Naive B cell (primary cell): ENCODE data around the gene CNTNAP1. TPM values are rescaled to one million over a fixed set of nuclear protein-coding genes. Genes with fewer than 3 reads are reported as not detected.

Experiments used
- ATAC-seq, 2 donors: fragments of 150-1000 bp; cut with Tn5 transposase; 2 replicates each; pipeline ENCODE4 v1.10.0; 2021; ENCODE audit warnings: low read depth in 2 of 2, mild to moderate bottlenecking in 2 of 2, moderate library complexity in 2 of 2
- DNase-seq: peaks from one replicate; pipeline ENCODE4 v3.0.0; 2022
- H3K27ac Mint-ChIP-seq, 6 donors: one replicate each; pipeline ENCODE4 v1.8.0; 2020 to 2022; ENCODE audit warnings: mild to moderate bottlenecking in 6 of 6, mixed read lengths in 6 of 6, moderate library complexity in 5 of 6, inconsistent platforms in 2 of 6
- H3K27me3 Mint-ChIP-seq, 3 donors: one replicate each; pipeline ENCODE4 v1.8.0; 2021 to 2022; ENCODE audit warnings: mixed read lengths in 3 of 3, mild to moderate bottlenecking in 1 of 3
- H3K36me3 Mint-ChIP-seq, 2 donors: one replicate each; pipeline ENCODE4 v1.8.0; 2020 to 2022; ENCODE audit warnings: mixed read lengths in 2 of 2, inconsistent platforms in 1 of 2, mild to moderate bottlenecking in 1 of 2
- H3K4me1 Mint-ChIP-seq, 3 donors: one replicate each; pipeline ENCODE4 v1.8.0; 2020 to 2022; ENCODE audit warnings: mixed read lengths in 3 of 3, inconsistent platforms in 1 of 3, mild to moderate bottlenecking in 1 of 3, moderate library complexity in 1 of 3
- H3K4me3 Mint-ChIP-seq, 8 donors: one replicate each; pipeline ENCODE4 v1.8.0; 2020 to 2022; ENCODE audit warnings: mild to moderate bottlenecking in 8 of 8, mixed read lengths in 8 of 8, moderate library complexity in 8 of 8, inconsistent platforms in 2 of 8
- H3K9me3 Mint-ChIP-seq, 7 donors: one replicate each; pipeline ENCODE4 v1.8.0; 2020 to 2022; ENCODE audit warnings: mixed read lengths in 7 of 7, mild to moderate bottlenecking in 5 of 7, inconsistent platforms in 2 of 7, moderate library complexity in 1 of 7
- polyA plus RNA-seq, 6 donors: library from polyadenylated mRNA; unstranded; fragments of 300-500 nt; fragmentation: Illumina TruSeq; gene quantifications; one replicate each; pipeline ENCODE4 v1.2.3, GENCODE V29; 2021; ENCODE audit warnings: low read depth in 6 of 6

CNTNAP1 gene
- polyA plus RNA-seq, 6 donors from 2014 or later, result 0.19 to 1.00 (median 0.39) TPM; not detected in 1

DNA sequence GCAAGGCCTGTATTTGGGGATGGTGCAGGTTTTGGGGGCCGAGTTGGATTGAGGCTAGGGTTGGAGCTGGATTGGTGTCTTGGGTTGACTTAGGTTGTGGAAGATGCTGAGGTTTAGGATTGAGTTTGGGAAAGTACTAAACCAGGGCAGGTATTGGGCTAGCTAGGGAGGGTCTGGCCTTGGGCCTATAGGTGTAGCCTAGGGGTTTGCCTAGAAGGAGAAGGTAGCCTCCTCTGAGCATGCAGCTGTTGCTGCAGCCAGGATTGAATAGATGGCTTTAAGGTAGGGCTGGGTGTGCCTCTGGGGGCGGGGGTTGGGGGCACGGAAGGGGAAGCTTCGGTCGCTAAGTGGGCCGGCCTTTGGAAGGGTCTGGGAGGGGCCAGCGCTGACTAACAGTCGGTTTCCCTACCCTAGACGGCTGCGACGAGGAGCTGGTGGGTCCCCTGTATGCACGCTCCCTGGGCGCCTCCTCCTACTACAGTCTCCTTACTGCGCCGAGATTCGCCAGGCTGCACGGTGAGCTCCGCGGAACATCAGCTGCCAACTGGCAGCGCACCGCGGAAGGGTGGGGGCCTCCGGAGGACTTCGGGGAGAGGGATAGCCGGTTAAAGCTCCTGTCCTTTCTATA is 1.2 kb downstream of the CNTNAP1 start:
- DNase-seq (no peak), ATAC-seq (peak; percentile 8 to 10)
- Mint-ChIP-seq H3K27ac (peak overlapping the region in 3 of 6 donors; percentile 39 to 54 (median 52)), H3K27me3 (peaks cover 14 to 48% (median 29%) of the 10 kb centered on the region in 3 donors), H3K4me3 (peak overlapping the region; percentile 35 to 84 (median 72)), H3K4me1 (peaks cover 42 to 47% (median 47%) of the 10 kb centered on the region in 3 donors), H3K9me3 (peaks cover 0 to 2% (median 0%) of the 10 kb centered on the region in 7 donors), H3K36me3 (no peaks in the 10 kb centered on the region)

DNA sequence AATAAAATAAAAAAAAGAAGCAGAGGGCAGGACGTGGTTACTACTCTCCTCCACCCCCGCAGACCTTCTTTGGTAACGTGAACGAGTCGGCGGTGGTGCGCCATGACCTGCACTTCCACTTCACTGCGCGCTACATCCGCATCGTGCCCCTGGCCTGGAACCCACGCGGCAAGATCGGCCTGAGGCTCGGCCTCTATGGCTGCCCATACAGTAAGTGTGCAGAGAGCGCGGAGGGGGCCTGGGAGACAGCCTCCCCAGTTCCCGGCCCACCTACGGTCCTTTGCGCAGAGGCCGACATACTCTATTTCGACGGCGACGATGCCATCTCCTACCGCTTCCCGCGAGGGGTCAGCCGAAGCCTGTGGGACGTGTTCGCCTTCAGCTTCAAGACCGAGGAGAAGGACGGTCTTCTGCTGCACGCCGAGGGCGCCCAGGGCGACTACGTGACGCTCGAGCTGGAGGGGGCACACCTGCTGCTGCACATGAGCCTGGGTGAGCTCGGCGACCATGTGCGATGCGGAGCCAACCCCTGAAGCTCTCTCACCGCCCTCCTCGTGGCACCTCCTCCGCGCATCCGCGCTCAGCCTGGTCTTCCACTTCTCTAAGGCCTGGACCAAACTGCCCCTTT is 2.7 kb downstream of the CNTNAP1 start:
- no peak for ATAC-seq
- H3K27ac Mint-ChIP-seq, result no peak overlapping the region
- peaks cover 34 to 35% (median 34%) of the 10 kb centered on the region in 3 donors for H3K4me1 Mint-ChIP-seq
- H3K9me3 Mint-ChIP-seq, result no peaks in the 10 kb centered on the region
- peaks cover 10 to 44% (median 29%) of the 10 kb centered on the region in 3 donors for H3K27me3 Mint-ChIP-seq
- DNase-seq, result no peak
- H3K36me3 Mint-ChIP-seq, result no peaks in the 10 kb centered on the region
- H3K4me3 Mint-ChIP-seq, result peak overlapping the region in 1 of 8 donors; percentile 52

DNA sequence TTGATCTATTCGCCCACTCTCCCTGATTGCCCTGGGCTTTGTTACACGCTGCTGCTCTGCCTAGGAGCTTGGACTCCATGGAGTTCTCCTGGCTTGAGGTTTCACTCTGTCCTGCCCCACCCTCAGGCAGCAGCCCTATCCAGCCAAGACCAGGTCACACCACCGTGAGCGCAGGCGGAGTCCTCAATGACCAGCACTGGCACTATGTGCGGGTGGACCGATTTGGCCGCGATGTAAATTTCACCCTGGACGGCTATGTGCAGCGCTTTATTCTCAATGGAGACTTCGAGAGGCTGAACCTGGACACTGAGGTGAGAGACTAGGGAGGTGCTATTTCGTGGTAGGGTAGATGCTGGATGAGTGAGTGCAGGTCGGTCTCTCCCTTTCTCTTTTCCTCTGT is 3.5 kb downstream of the CNTNAP1 start:
- no peaks in the 10 kb centered on the region for H3K9me3 Mint-ChIP-seq
- peaks cover 29 to 30% (median 30%) of the 10 kb centered on the region in 3 donors for H3K4me1 Mint-ChIP-seq
- H3K27me3 Mint-ChIP-seq, result peaks cover 10 to 37% (median 22%) of the 10 kb centered on the region in 3 donors
- ATAC-seq, result no peak
- H3K27ac Mint-ChIP-seq, result peak overlapping the region in 1 of 6 donors; percentile 47
- no peak for DNase-seq
- no peaks in the 10 kb centered on the region for H3K36me3 Mint-ChIP-seq
- peak overlapping the region in 3 of 8 donors; percentile 16 to 52 (median 42) for H3K4me3 Mint-ChIP-seq

DNA sequence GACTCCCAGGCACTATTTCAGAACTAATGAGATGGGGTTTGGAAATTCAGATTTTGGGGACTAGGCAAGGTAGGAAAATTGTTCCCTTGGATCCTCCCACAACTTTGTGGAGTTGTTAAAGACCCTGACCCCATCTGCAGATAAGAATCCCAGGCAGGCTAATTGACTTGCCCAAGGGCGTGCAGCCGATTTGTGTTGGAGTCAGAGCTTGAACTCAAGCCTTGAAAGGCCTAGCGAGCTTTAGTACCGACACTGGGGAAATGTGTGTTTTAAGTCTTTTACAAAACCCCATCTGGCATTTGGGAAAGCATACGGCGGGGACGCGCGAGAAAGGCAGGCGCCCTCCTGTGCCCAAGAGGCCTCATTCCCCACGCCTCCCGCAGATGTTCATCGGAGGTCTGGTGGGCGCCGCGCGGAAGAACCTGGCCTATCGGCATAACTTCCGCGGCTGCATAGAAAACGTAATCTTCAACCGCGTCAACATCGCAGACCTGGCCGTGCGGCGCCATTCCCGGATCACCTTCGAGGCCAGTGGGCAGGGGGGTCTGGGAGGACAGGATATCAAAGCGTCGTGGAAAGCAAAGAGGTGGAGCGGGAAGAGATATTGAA is 4.3 kb downstream of the CNTNAP1 start:
- Mint-ChIP-seq H3K4me1 (peaks cover 23 to 26% (median 23%) of the 10 kb centered on the region in 3 donors), H3K27me3 (peaks cover 6 to 30% (median 14%) of the 10 kb centered on the region in 3 donors), H3K36me3 (no peaks in the 10 kb centered on the region), H3K27ac (no peak overlapping the region), H3K9me3 (no peaks in the 10 kb centered on the region), H3K4me3 (no peak overlapping the region)
- no peak for DNase-seq
- ATAC-seq, result no peak

DNA sequence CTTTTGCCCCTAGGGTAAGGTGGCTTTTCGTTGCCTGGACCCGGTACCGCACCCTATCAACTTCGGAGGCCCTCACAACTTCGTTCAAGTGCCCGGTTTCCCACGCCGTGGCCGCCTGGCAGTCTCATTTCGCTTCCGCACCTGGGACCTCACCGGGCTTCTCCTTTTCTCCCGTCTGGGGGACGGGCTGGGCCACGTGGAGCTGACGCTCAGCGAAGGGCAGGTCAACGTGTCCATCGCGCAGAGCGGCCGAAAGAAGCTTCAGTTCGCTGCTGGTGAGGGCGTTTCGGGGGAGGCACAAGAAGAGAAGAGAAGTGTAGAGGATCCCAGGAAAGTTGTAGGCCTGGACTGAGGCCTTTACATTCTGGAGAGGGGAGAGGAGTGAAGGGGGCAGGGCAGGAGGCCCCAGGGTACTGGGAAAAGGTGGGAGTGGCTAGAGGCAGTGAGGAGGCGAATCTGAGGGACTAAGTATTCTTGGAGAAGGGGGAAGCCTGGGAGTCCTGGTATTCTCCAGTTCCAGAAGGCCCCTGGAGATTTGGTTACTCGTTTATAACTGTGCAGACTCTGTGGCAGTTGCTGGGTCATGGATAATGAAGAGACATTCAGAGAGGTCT is 5.5 kb downstream of the CNTNAP1 start:
- Mint-ChIP-seq H3K27me3 (peaks cover 0 to 18% (median 3%) of the 10 kb centered on the region in 3 donors), H3K9me3 (no peaks in the 10 kb centered on the region), H3K4me1 (peaks cover 11 to 14% (median 11%) of the 10 kb centered on the region in 3 donors), H3K36me3 (no peaks in the 10 kb centered on the region), H3K4me3 (no peak overlapping the region), H3K27ac (no peak overlapping the region)
- DNase-seq, result no peak
- ATAC-seq, result no peak

DNA sequence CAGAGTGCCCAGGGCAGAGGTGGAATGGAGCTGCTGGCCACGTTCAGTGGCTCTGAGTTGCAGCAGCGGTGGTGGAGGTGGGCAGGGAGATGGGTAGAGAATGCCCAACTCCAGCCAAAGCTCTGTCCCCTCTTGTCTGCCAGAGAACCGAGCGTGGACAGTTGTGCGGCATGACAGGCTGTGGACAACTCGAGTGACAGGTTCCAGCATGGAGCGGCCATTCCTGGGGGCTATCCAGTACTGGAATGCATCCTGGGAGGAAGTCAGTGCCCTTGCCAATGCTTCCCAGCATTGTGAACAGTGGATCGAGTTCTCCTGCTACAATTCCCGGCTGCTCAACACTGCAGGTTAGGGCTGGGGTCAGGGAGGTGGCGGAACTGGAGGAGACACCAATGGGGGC is 8.3 kb downstream of the CNTNAP1 start:
- no peaks in the 10 kb centered on the region for H3K36me3 Mint-ChIP-seq
- no peak for DNase-seq
- ATAC-seq, result no peak
- no peak overlapping the region for H3K4me3 Mint-ChIP-seq
- no peaks in the 10 kb centered on the region for H3K9me3 Mint-ChIP-seq
- H3K4me1 Mint-ChIP-seq, result peaks cover 0 to 7% (median 0%) of the 10 kb centered on the region in 3 donors
- no peak overlapping the region for H3K27ac Mint-ChIP-seq
- peaks cover 0 to 2% (median 0%) of the 10 kb centered on the region in 3 donors for H3K27me3 Mint-ChIP-seq

DNA sequence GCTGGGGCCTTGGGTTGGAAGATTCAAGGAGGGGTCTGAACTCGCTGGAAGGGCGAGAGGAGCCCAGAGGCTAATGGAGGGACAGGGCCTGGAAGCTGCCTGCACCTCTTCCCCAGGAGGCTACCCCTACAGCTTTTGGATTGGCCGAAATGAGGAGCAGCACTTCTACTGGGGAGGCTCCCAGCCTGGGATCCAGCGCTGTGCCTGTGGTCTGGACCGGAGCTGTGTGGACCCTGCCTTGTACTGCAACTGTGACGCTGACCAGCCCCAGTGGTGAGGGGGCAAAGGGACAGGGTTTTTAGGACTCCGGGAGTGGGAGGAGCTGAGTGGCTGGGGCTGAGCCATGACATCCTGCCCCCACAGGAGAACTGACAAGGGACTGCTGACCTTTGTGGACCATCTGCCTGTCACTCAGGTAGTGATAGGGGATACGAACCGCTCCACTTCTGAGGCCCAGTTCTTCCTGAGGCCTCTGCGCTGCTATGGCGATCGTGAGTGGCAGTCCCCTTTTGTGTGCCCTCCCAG is 8.8 kb downstream of the CNTNAP1 start:
- Mint-ChIP-seq H3K4me1 (peaks cover 0 to 7% (median 0%) of the 10 kb centered on the region in 3 donors), H3K27me3 (no peaks in the 10 kb centered on the region), H3K9me3 (no peaks in the 10 kb centered on the region), H3K4me3 (no peak overlapping the region), H3K36me3 (no peaks in the 10 kb centered on the region), H3K27ac (no peak overlapping the region)
- ATAC-seq (no peak), DNase-seq (no peak)

DNA sequence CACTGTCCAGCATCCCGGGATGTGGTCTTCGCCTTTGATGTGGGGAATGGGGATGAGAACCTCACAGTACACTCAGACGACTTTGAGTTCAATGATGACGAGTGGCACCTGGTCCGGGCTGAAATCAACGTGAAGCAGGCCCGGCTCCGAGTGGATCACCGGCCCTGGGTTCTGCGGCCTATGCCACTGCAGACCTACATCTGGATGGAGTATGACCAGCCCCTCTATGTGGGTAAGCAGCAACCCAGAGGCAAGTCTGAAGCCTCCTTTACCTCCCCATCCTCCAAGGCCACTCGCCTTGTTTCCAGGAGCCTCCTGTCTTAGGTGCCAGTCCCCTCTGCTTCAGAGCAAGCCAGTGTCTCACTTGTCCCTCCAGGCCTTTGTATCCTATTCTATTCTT is 10.2 kb downstream of the CNTNAP1 start:
- H3K27ac Mint-ChIP-seq, result peak overlapping the region in 1 of 6 donors; percentile 23
- no peaks in the 10 kb centered on the region for H3K27me3 Mint-ChIP-seq
- H3K36me3 Mint-ChIP-seq, result no peaks in the 10 kb centered on the region
- DNase-seq (no peak), ATAC-seq (no peak)
- no peaks in the 10 kb centered on the region for H3K9me3 Mint-ChIP-seq
- peaks cover 0 to 7% (median 0%) of the 10 kb centered on the region in 3 donors for H3K4me1 Mint-ChIP-seq
- H3K4me3 Mint-ChIP-seq, result no peak overlapping the region

DNA sequence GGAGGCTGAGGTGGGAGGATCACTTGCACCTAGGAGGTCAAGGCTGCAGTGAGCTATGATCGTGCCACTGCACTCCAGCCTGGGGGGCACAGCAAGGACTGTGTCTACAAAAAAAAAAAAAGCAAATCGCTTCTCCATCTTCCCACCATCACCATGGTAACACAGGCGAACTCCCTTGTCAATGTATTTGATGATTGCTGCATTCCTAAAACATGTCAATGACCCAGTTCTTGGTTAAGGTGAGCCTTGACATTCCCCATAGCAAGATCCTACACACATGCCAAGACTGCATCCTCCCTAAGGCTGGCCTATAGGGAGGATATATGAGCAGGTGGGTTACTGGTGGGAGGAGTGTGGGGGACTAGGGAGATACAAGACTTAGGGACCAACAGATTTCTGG is 12.2 kb downstream of the CNTNAP1 start:
- ATAC-seq (no peak), DNase-seq (no peak)
- H3K4me1 Mint-ChIP-seq, result no peaks in the 10 kb centered on the region
- H3K36me3 Mint-ChIP-seq, result no peaks in the 10 kb centered on the region
- H3K9me3 Mint-ChIP-seq, result no peaks in the 10 kb centered on the region
- H3K27ac Mint-ChIP-seq, result no peak overlapping the region
- H3K4me3 Mint-ChIP-seq, result no peak overlapping the region
- H3K27me3 Mint-ChIP-seq, result no peaks in the 10 kb centered on the region

DNA sequence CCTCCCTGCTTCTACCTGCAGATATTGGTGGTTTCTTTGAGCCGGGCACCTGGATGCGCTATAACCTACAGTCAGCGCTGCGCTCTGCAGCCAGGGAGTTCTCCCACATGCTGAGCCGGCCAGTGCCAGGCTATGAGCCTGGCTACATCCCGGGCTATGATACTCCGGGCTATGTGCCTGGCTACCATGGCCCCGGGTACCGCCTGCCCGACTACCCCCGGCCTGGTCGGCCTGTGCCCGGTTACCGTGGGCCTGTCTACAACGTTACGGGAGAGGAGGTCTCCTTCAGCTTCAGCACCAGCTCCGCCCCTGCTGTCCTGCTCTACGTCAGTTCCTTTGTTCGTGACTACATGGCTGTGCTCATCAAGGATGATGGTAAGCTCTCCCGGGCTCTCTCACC is 13.2 kb downstream of the CNTNAP1 start:
- H3K9me3 Mint-ChIP-seq, result no peaks in the 10 kb centered on the region
- no peak overlapping the region for H3K27ac Mint-ChIP-seq
- H3K4me3 Mint-ChIP-seq, result no peak overlapping the region
- ATAC-seq (no peak), DNase-seq (no peak)
- peaks cover 0 to 1% of the 10 kb centered on the region in 2 donors for H3K36me3 Mint-ChIP-seq
- H3K27me3 Mint-ChIP-seq, result no peaks in the 10 kb centered on the region
- H3K4me1 Mint-ChIP-seq, result no peaks in the 10 kb centered on the region

DNA sequence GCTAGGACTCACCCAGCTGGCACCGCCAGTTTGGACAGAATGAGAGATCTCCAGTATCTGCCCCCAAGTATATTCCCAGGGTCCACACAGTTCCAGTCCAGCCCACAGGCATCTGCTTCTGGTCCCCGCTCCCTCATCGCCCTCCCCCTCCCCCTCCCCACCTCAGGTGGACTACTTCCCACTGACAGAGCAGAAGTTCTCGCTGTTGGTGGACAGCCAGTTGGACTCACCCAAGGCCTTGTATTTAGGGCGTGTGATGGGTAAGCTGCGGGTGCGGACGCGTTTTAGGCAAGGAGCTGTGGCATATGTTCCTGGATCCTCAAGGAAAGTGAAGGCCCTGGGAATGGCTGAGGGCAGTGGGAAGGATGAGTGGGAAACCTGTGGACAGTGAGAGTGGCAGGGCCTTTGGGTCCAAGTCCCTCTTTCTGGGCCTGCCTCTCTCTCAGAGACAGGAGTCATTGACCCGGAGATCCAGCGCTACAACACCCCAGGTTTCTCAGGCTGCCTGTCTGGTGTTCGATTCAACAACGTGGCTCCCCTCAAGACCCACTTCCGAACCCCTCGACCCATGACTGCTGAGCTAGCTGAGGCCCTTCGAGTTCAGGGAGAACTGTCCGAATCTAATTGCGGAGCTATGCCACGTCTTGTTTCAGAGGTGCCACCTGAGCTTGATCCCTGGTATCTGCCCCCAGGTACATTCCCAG is 14.9 kb downstream of the CNTNAP1 start:
- Mint-ChIP-seq H3K4me1 (peaks cover 0 to 10% (median 2%) of the 10 kb centered on the region in 3 donors), H3K4me3 (no peak overlapping the region), H3K36me3 (peaks cover 8 to 11% of the 10 kb centered on the region in 2 donors), H3K9me3 (no peaks in the 10 kb centered on the region), H3K27ac (peak overlapping the region in 1 of 6 donors; percentile 50), H3K27me3 (no peaks in the 10 kb centered on the region)
- DNase-seq (no peak), ATAC-seq (no peak)

DNA sequence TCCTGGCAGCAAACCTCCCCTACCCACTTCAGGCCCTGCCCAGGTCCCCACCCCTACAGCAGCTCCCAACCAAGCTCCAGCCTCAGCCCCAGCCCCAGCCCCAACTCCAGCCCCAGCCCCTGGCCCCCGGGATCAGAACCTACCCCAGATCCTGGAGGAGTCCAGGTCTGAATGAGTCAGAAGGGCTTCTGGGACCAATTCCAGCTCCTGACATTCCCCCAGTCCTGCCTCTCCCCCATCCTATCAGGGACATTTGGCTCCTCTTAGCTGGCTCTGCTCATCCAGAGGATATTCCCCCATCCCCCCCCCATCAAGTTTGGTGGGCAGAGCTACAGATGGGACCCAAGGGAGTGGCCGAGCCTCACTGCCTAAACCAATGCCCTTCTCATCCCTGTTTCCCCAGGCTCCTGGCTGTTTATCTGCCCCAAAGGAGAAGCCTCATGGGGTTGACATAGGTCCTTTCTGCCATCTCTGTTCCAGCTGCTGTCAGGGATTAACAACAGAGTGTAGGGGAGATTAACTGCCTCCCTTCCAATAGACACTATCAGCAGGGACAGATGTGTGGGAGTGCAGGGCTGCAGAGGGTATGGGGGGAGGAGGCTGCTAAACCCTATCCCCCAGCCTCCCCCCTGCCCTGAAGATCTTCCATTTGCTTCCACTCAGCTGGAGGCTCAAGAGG is 16.5 kb downstream of the CNTNAP1 start:
- ATAC-seq (no peak), DNase-seq (no peak)
- H3K4me1 Mint-ChIP-seq, result peaks cover 6 to 26% (median 10%) of the 10 kb centered on the region in 3 donors
- peak overlapping the region in 1 of 6 donors; percentile 20 for H3K27ac Mint-ChIP-seq
- H3K9me3 Mint-ChIP-seq, result no peaks in the 10 kb centered on the region
- no peaks in the 10 kb centered on the region for H3K27me3 Mint-ChIP-seq
- peaks cover 8 to 23% of the 10 kb centered on the region in 2 donors for H3K36me3 Mint-ChIP-seq
- no peak overlapping the region for H3K4me3 Mint-ChIP-seq
